ENCODE data around the gene LGR6.

GRCh38 chr1:202320081-202320405, 126.4 kb downstream of the LGR6 start:
- TF ChIP-seq CTCF (IDR thresholded peaks at IDR 0.05) (no peak), EZH2 (IDR thresholded peaks at IDR 0.05; ENCODE audit: borderline replicate concordance, insufficient read depth, low read depth, low read length, poor library complexity, severe bottlenecking) (no peak)
